Muscle layer of duodenum (tissue), 2 donors: ENCODE data around the gene EIF5B.

Experiments
- H3K27ac ChIP-seq: one replicate; pipeline ENCODE4 v1.7.0; 2013; ENCODE audit warnings: mild to moderate bottlenecking, low read length
- H3K27me3 ChIP-seq: one replicate; pipeline ENCODE4 v1.7.0; 2013; ENCODE audit warnings: low read depth, mild to moderate bottlenecking, control low read depth, low read length
- H3K36me3 ChIP-seq, 2 donors: one replicate each; pipeline ENCODE4 v1.7.0; 2013; ENCODE audit warnings: low read length in 2 of 2, control low read depth in 1 of 2, mild to moderate bottlenecking in 1 of 2; ENCODE audit not compliant: insufficient read depth in 2 of 2, control insufficient read depth in 1 of 2
- H3K4me1 ChIP-seq, 2 donors: one replicate each; pipeline ENCODE4 v1.7.0; 2013; ENCODE audit warnings: low read length in 2 of 2, mild to moderate bottlenecking in 2 of 2, control low read depth in 1 of 2, moderate library complexity in 1 of 2; ENCODE audit not compliant: insufficient read depth in 2 of 2, control insufficient read depth in 1 of 2
- H3K4me3 ChIP-seq, 2 donors: one replicate each; pipeline ENCODE4 v1.7.0; 2013; ENCODE audit warnings: low read length in 2 of 2, low read depth in 1 of 2, mild to moderate bottlenecking in 1 of 2
- H3K9me3 ChIP-seq, 2 donors: one replicate each; pipeline ENCODE4 v1.7.0; 2013; ENCODE audit warnings: low read length in 2 of 2, control low read depth in 1 of 2, mild to moderate bottlenecking in 1 of 2; ENCODE audit not compliant: control insufficient read depth in 1 of 2
- donor health status: healthy.

Gene EIF5B

GRCh38 chr2:99398303-99398702, 61.1 kb downstream of the EIF5B start:
- peaks cover 78 to 85% of the 10 kb centered on the region in 2 donors for H3K36me3 ChIP-seq

GRCh38 chr2:99399063-99399462, 61.9 kb downstream of the EIF5B start:
- Histone ChIP-seq H3K4me1 (no peaks in the 10 kb centered on the region), H3K27ac (no peak overlapping the region), H3K27me3 (no peaks in the 10 kb centered on the region), H3K36me3 (peaks cover 78 to 86% of the 10 kb centered on the region in 2 donors), H3K4me3 (no peak overlapping the region), H3K9me3 (no peaks in the 10 kb centered on the region)

More at GRCh38 chr2:99398303-99398702, 61.1 kb downstream of the EIF5B start:
- Histone ChIP-seq H3K27ac (no peak overlapping the region), H3K4me1 (no peaks in the 10 kb centered on the region), H3K9me3 (no peaks in the 10 kb centered on the region), H3K27me3 (no peaks in the 10 kb centered on the region), H3K4me3 (no peak overlapping the region)

- no peaks in the 10 kb centered on the region for H3K4me1 ChIP-seq
- peaks cover 84 to 85% of the 10 kb centered on the region in 2 donors for H3K36me3 ChIP-seq
- H3K27ac ChIP-seq = no peak overlapping the region
- no peaks in the 10 kb centered on the region for H3K27me3 ChIP-seq
- H3K4me3 ChIP-seq = no peak overlapping the region
- no peaks in the 10 kb centered on the region for H3K9me3 ChIP-seq
Measured at GRCh38 chr2:99399795-99400194, 62.6 kb downstream of the EIF5B start.

- Histone ChIP-seq H3K4me3 (no peak overlapping the region), H3K4me1 (no peaks in the 10 kb centered on the region), H3K36me3 (peaks cover 81% of the 10 kb centered on the region in 2 donors), H3K9me3 (no peaks in the 10 kb centered on the region), H3K27ac (no peak overlapping the region), H3K27me3 (no peaks in the 10 kb centered on the region)
Measured at GRCh38 chr2:99401841-99402240, 64.7 kb downstream of the EIF5B start.

GRCh38 chr2:99403084-99403483, 65.9 kb downstream of the EIF5B start:
- H3K9me3 ChIP-seq = no peaks in the 10 kb centered on the region
- no peaks in the 10 kb centered on the region for H3K4me1 ChIP-seq
- peaks cover 70 to 78% of the 10 kb centered on the region in 2 donors for H3K36me3 ChIP-seq
- H3K4me3 ChIP-seq = no peak overlapping the region
- H3K27ac ChIP-seq = no peak overlapping the region
- no peaks in the 10 kb centered on the region for H3K27me3 ChIP-seq

- Histone ChIP-seq H3K36me3 (peaks cover 65 to 75% of the 10 kb centered on the region in 2 donors), H3K27me3 (no peaks in the 10 kb centered on the region), H3K4me1 (no peaks in the 10 kb centered on the region), H3K4me3 (no peak overlapping the region), H3K27ac (no peak overlapping the region), H3K9me3 (no peaks in the 10 kb centered on the region)
Measured at GRCh38 chr2:99403524-99403923, 66.3 kb downstream of the EIF5B start.

- Histone ChIP-seq H3K4me3 (no peak overlapping the region), H3K27ac (no peak overlapping the region), H3K4me1 (no peaks in the 10 kb centered on the region), H3K27me3 (no peaks in the 10 kb centered on the region), H3K9me3 (no peaks in the 10 kb centered on the region), H3K36me3 (peaks cover 59 to 68% of the 10 kb centered on the region in 2 donors)
Measured at GRCh38 chr2:99404039-99404796, 67.0 kb downstream of the EIF5B start.

- no peaks in the 10 kb centered on the region for H3K27me3 ChIP-seq
- no peaks in the 10 kb centered on the region for H3K9me3 ChIP-seq
- no peaks in the 10 kb centered on the region for H3K4me1 ChIP-seq
- H3K4me3 ChIP-seq = no peak overlapping the region
- H3K36me3 ChIP-seq = peaks cover 57 to 60% of the 10 kb centered on the region in 2 donors
- H3K27ac ChIP-seq = no peak overlapping the region
Measured at GRCh38 chr2:99404797-99405669, 67.8 kb downstream of the EIF5B start.

- no peak overlapping the region for H3K27ac ChIP-seq
- no peaks in the 10 kb centered on the region for H3K27me3 ChIP-seq
- H3K36me3 ChIP-seq = peaks cover 59 to 61% of the 10 kb centered on the region in 2 donors
- no peak overlapping the region for H3K4me3 ChIP-seq
- no peaks in the 10 kb centered on the region for H3K9me3 ChIP-seq
- no peaks in the 10 kb centered on the region for H3K4me1 ChIP-seq
Measured at GRCh38 chr2:99406137-99406536, 68.9 kb downstream of the EIF5B start.

GRCh38 chr2:99410276-99410675, 73.1 kb downstream of the EIF5B start:
- Histone ChIP-seq H3K4me1 (no peaks in the 10 kb centered on the region), H3K27ac (no peak overlapping the region), H3K9me3 (no peaks in the 10 kb centered on the region), H3K4me3 (no peak overlapping the region), H3K27me3 (no peaks in the 10 kb centered on the region), H3K36me3 (peaks cover 34 to 48% of the 10 kb centered on the region in 2 donors)

- Histone ChIP-seq H3K27ac (no peak overlapping the region), H3K27me3 (no peaks in the 10 kb centered on the region), H3K4me3 (no peak overlapping the region), H3K9me3 (no peaks in the 10 kb centered on the region), H3K36me3 (peaks cover 23 to 73% of the 10 kb centered on the region in 2 donors), H3K4me1 (no peaks in the 10 kb centered on the region)
Measured at GRCh38 chr2:99414566-99414965, 77.4 kb downstream of the EIF5B start.
